ENCODE results near the gene HDAC11.
"Not testable (repeated sequence)": the region's sequence is repeated elsewhere in the genome, so short reads cannot be mapped to it uniquely, and the experiment has no call there.

Gene HDAC11

DNA sequence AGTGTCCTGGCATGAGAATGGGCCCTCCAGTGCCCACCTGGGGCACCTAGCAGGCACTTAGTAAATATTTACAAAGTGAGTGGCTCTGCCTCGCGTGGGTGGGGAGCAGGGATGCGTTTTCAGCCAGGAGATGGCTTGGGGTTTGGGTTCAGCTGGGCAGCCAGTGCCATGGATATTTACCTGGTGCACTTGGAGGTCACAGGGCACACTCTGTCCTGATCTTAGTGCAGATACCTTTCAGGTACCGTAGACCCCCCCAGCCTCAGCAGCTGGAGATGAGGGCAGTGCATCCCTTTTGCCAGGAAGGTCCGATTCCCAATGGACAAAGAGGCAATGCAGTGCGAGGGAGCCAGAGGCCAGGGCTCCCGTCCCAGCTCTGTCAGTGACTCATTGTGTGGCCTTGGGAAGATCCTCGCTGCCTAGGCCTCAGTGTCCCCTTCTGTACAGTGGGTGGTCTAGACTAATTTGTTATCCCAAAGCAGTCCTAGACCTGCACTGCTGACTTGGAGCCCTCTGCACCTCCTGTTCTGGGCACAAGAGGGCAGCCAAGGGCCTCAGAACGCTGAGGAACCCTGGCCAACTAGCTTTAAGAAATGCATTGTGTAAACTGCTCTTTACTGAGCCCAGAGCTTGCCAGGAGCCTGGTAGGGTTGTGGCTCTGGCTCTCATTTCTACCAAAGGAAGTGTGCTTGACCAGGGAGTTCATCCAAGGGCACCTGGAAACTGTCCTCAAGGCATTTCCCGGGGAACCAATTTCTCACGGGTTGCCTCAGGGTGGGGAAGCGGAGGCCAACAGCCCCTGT, 16.0 kb downstream of the HDAC11 start:
- Histone ChIP-seq H3K36me3 (ENCODE audit: insufficient read depth, low read length) (no peaks in the 10 kb centered on the region), H3K4me3 (ENCODE audit: low read depth in 1 of 2, low read length in 2 of 2) (no peak overlapping the region), H3K27ac (ENCODE audit: low read depth, low read length) (no peak overlapping the region), H3K4me1 (ENCODE audit: insufficient read depth, low read length) (peaks cover 13% of the 10 kb centered on the region), H3K27me3 (ENCODE audit: control insufficient read depth in 1 of 2, insufficient read depth in 2 of 2, low read length in 2 of 2) (no peaks in the 10 kb centered on the region), H3K9me3 (ENCODE audit: low read length) (no peaks in the 10 kb centered on the region), H3K9ac (ENCODE audit: low read length) (no peak overlapping the region)

DNA sequence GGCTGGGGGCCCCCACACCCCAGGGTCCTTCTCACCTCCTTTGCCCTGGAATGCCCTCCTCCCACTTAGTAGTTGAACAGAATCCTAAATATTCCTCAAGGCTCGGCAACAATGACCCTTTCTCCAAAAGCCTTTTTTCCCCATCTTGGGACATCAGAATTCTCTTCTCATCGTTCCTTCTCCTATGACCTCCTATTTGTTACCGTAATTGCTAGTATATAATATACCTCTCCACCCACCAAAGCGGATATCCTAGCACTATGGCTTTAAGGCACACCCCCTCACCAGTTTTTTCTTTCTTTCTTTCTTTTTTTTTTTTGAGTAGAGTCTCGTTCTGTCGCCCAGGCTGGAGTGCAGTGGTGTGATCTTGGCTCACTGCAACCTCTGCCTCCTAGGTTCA, 16.8 kb downstream of the HDAC11 start:
- Histone ChIP-seq H3K9ac (ENCODE audit: low read length) (no peak overlapping the region), H3K27me3 (ENCODE audit: control insufficient read depth in 1 of 2, insufficient read depth in 2 of 2, low read length in 2 of 2) (no peaks in the 10 kb centered on the region), H3K27ac (ENCODE audit: low read depth, low read length) (no peak overlapping the region), H3K36me3 (ENCODE audit: insufficient read depth, low read length) (no peaks in the 10 kb centered on the region), H3K9me3 (ENCODE audit: low read length) (no peaks in the 10 kb centered on the region), H3K4me3 (ENCODE audit: low read depth in 1 of 2, low read length in 2 of 2) (no peak overlapping the region), H3K4me1 (ENCODE audit: insufficient read depth, low read length) (peaks cover 13% of the 10 kb centered on the region)

DNA sequence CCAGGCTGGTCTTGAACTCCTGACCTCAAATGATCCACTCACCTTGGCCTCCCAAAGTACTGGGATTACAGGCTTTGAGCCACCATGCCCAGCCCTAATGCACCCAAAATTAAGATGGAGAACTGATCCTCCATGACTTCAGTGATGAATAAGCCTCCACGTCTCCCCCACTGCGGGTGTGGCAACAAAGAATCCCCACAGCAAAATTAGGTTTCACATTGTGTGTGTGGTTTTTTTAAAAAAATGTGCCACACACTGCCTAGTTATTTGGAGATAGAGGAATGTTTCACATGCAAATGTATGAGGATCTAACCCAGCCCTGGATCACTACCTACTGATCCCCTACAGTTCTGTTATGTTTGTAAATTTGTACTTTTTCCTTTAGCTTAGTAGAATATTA, 17.3 kb downstream of the HDAC11 start:
- peaks cover 13% of the 10 kb centered on the region for H3K4me1 ChIP-seq (ENCODE audit: insufficient read depth, low read length)
- no peak overlapping the region for H3K27ac ChIP-seq (ENCODE audit: low read depth, low read length)
- H3K27me3 ChIP-seq (ENCODE audit: control insufficient read depth in 1 of 2, insufficient read depth in 2 of 2, low read length in 2 of 2), result no peaks in the 10 kb centered on the region
- H3K36me3 ChIP-seq (ENCODE audit: insufficient read depth, low read length), result no peaks in the 10 kb centered on the region
- no peak overlapping the region for H3K9ac ChIP-seq (ENCODE audit: low read length)
- H3K4me3 ChIP-seq (ENCODE audit: low read depth in 1 of 2, low read length in 2 of 2), result no peak overlapping the region
- H3K9me3 ChIP-seq (ENCODE audit: low read length), result no peaks in the 10 kb centered on the region

DNA sequence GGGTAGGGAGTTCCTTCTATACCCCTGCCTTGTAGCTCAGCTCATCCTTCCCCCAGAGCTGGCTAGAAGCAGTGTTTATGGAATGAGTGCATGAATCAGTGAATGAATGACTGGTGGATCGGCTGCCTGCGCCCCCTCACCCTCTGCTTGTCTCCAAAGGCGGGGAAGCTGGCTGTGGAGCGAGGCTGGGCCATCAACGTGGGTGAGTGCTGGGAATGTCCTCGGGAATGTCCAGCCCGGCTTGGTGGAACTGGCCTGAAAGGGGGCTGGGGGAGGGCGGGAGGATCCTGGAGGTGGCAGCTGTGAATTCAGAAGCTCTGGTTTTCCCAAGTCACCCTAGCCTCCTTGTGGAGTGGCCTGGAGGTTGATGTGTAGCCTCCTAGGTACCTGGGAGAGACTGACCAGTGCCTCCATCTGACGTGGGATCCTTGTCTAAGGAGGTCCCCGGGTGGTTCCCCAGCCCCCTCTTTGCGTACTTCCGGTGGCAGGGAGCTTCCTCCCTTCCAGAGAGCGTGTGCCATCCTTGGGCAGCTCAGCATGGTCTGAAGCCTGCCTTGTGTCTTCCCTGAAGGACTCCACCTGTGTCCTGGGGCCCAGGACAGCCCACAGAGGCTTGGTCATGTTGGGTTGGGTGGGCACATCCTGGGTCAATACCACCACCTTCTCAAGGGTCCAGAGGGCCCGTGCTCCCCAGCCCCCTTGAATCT, 18.4 kb downstream of the HDAC11 start:
- Histone ChIP-seq H3K27ac (ENCODE audit: low read depth, low read length) (no peak overlapping the region), H3K4me1 (ENCODE audit: insufficient read depth, low read length) (peaks cover 13% of the 10 kb centered on the region), H3K27me3 (ENCODE audit: control insufficient read depth in 1 of 2, insufficient read depth in 2 of 2, low read length in 2 of 2) (no peaks in the 10 kb centered on the region), H3K9ac (ENCODE audit: low read length) (no peak overlapping the region), H3K36me3 (ENCODE audit: insufficient read depth, low read length) (no peaks in the 10 kb centered on the region), H3K4me3 (ENCODE audit: low read depth in 1 of 2, low read length in 2 of 2) (no peak overlapping the region), H3K9me3 (ENCODE audit: low read length) (no peaks in the 10 kb centered on the region)

DNA sequence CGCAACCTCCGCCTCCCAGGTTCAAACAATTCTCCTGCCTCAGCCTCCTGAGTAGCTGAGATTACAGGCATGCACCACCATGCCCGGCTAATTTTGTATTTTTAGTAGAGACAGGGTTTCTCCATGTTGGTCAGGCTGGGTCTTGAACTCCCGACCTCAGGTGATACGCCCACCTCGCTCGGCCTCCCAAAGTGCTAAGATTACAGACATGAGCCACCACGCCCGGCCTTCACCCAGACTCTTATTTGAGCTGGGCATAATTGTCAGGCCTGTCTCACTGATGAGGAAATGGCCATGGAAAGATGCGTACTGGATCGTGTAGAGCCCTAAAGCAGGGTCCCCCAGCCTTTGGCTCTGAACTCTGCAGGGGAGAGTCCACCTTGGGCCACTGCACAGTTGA, 19.1 kb downstream of the HDAC11 start:
- H3K27ac ChIP-seq (ENCODE audit: low read depth, low read length); H3K9ac ChIP-seq (ENCODE audit: low read length); H3K9me3 ChIP-seq (ENCODE audit: low read length); H3K27me3 ChIP-seq (ENCODE audit: control insufficient read depth in 1 of 2, insufficient read depth in 2 of 2, low read length in 2 of 2); H3K4me3 ChIP-seq (ENCODE audit: low read depth in 1 of 2, low read length in 2 of 2); H3K36me3 ChIP-seq (ENCODE audit: insufficient read depth, low read length): not testable (repeated sequence)
- H3K4me1 ChIP-seq (ENCODE audit: insufficient read depth, low read length), result peaks cover 13% of the 10 kb centered on the region

DNA sequence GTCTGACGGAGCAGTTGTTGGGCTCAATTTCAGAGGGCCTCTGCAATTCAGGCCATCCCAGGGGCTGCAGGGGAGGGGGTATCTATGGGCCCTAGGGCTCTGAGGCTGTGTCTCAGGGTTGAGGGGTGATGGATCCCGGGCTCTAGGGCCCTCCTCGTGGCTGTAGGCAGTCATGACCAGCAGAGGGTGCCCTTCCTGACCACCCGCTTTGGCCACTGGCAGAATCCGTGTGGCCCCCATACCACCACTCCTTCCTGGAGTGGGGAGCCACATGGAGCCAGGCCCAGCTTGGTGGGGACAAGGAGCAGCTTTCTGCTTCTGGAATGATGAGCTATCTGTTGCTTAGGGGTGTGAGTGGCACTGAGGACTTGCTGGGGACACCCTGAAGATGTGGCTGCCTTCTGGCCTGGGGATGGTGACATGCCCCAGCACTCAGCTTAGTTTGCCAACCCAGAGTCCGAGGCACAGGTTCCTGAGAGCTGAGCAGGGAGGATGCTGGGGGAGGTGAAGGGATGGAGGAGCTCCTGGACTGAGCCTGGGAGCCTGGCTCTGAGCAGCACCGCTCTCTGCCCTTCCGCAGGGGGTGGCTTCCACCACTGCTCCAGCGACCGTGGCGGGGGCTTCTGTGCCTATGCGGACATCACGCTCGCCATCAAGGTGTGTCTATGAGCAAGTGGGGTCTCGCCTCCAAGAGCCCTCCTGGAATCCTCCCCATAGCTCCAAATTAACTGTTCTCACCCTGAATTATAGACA, 20.2 kb downstream of the HDAC11 start:
- no peak overlapping the region for H3K27ac ChIP-seq (ENCODE audit: low read depth, low read length)
- no peak overlapping the region for H3K9ac ChIP-seq (ENCODE audit: low read length)
- H3K36me3 ChIP-seq (ENCODE audit: insufficient read depth, low read length), result no peaks in the 10 kb centered on the region
- H3K27me3 ChIP-seq (ENCODE audit: control insufficient read depth in 1 of 2, insufficient read depth in 2 of 2, low read length in 2 of 2), result no peaks in the 10 kb centered on the region
- H3K9me3 ChIP-seq (ENCODE audit: low read length), result no peaks in the 10 kb centered on the region
- no peak overlapping the region for H3K4me3 ChIP-seq (ENCODE audit: low read depth in 1 of 2, low read length in 2 of 2)
- peaks cover 13% of the 10 kb centered on the region for H3K4me1 ChIP-seq (ENCODE audit: insufficient read depth, low read length)

DNA sequence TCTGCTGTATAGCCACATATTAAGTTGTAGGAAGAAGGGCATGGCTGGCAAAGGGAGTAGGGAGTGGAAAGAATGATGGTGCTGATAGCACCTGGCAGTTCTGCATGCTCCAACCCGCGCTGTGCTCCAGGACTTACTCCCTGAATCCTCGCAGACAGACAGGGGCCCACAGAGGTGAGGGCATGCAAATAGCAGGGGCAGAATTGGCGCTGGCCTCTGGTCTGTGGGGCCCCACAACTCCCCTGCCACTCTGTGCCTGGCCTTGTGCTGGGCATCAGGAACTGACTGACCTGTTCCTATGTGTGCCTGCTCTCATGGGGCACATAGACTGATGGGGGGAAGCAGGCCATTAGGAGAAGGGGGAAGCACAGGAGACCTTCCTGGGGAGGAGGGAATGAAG, 20.9 kb downstream of the HDAC11 start:
- Histone ChIP-seq H3K4me1 (ENCODE audit: insufficient read depth, low read length) (peaks cover 10% of the 10 kb centered on the region), H3K4me3 (ENCODE audit: low read depth in 1 of 2, low read length in 2 of 2) (no peak overlapping the region), H3K9me3 (ENCODE audit: low read length) (no peaks in the 10 kb centered on the region), H3K9ac (ENCODE audit: low read length) (no peak overlapping the region), H3K36me3 (ENCODE audit: insufficient read depth, low read length) (no peaks in the 10 kb centered on the region), H3K27me3 (ENCODE audit: control insufficient read depth in 1 of 2, insufficient read depth in 2 of 2, low read length in 2 of 2) (no peaks in the 10 kb centered on the region), H3K27ac (ENCODE audit: low read depth, low read length) (no peak overlapping the region)

DNA sequence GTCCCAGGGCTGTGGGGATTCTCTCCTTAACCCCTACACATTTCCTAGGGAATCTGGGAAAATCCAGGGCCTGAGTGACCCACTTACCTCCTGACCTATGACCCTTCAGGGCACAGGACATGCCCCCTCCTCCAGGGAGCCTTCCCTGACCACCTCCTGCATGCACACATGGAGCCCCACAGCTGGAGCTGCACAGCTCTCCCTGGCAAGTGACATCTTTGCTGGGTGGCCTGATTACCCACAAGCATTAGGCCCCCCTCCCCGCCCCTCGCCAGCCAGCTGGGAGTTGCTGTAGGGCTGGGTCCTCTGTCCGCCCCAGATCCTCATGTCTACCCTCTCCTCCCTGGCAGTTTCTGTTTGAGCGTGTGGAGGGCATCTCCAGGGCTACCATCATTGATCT, 21.4 kb downstream of the HDAC11 start:
- Histone ChIP-seq H3K9me3 (ENCODE audit: low read length) (no peaks in the 10 kb centered on the region), H3K27ac (ENCODE audit: low read depth, low read length) (no peak overlapping the region), H3K4me3 (ENCODE audit: low read depth in 1 of 2, low read length in 2 of 2) (no peak overlapping the region), H3K36me3 (ENCODE audit: insufficient read depth, low read length) (no peaks in the 10 kb centered on the region), H3K4me1 (ENCODE audit: insufficient read depth, low read length) (peaks cover 6% of the 10 kb centered on the region), H3K9ac (ENCODE audit: low read length) (no peak overlapping the region), H3K27me3 (ENCODE audit: control insufficient read depth in 1 of 2, insufficient read depth in 2 of 2, low read length in 2 of 2) (no peaks in the 10 kb centered on the region)

DNA sequence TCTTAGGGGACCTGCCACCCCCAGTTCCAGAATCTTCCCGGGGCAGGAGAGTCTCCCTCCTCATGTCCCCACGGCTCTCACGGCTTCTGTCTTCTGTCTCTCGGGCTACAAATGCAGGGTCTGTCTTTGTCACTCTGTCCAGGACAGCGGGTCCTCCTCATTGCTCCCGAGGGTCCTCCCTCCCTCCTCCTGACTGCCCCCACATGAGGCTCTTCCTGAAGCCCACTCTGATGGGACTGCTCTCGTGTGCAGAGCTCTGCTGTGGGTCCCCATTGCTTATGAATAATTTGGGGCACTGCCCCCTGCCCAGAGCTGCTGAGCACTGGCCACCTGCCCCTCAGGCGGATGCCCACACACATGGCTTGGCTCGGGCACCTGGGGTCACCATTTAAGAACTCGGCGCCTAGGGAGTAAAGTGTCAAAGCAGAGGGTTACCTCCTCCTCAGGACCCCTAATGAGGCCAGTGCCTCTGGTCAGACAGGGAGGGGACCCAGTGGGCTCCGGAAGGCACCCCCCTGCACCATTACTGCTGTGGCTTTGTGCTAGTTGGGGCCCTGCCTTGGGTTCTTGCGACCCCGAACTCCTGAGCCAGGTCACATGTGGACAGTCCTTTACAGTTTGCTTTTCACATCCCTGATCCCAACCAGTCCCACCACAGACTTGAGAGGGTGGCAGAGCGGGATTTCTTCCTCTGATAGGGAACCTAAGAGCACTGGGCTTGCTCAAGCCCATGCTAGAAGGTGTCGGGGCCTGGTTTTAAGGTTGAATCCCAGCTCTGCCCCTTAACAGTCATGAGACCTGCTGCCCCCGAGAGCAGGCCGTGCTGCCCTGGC, 22.1 kb downstream of the HDAC11 start:
- Histone ChIP-seq H3K4me1 (ENCODE audit: insufficient read depth, low read length) (no peaks in the 10 kb centered on the region), H3K9ac (ENCODE audit: low read length) (no peak overlapping the region)

DNA sequence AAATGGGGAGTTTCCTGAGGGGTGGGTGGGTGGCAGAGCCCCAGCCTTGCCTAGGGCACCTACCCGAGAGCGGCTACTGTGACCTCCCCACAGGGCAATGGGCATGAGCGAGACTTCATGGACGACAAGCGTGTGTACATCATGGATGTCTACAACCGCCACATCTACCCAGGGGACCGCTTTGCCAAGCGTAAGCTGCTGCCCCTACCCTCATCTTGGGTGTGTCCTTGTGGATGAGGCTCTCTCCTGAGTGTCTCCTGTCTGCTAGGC, 22.6 kb downstream of the HDAC11 start:
- Histone ChIP-seq H3K9me3 (ENCODE audit: low read length) (no peaks in the 10 kb centered on the region), H3K4me1 (ENCODE audit: insufficient read depth, low read length) (peaks cover 5% of the 10 kb centered on the region), H3K4me3 (ENCODE audit: low read depth in 1 of 2, low read length in 2 of 2) (no peak overlapping the region), H3K9ac (ENCODE audit: low read length) (no peak overlapping the region), H3K27ac (ENCODE audit: low read depth, low read length) (no peak overlapping the region), H3K27me3 (ENCODE audit: control insufficient read depth in 1 of 2, insufficient read depth in 2 of 2, low read length in 2 of 2) (no peaks in the 10 kb centered on the region), H3K36me3 (ENCODE audit: insufficient read depth, low read length) (no peaks in the 10 kb centered on the region)

More for the DNA sequence above, 22.1 kb downstream of the HDAC11 start:
- Histone ChIP-seq H3K9me3 (ENCODE audit: low read length) (no peaks in the 10 kb centered on the region), H3K27ac (ENCODE audit: low read depth, low read length) (no peak overlapping the region), H3K27me3 (ENCODE audit: control insufficient read depth in 1 of 2, insufficient read depth in 2 of 2, low read length in 2 of 2) (no peaks in the 10 kb centered on the region), H3K36me3 (ENCODE audit: insufficient read depth, low read length) (no peaks in the 10 kb centered on the region), H3K4me3 (ENCODE audit: low read depth in 1 of 2, low read length in 2 of 2) (no peak overlapping the region)

DNA sequence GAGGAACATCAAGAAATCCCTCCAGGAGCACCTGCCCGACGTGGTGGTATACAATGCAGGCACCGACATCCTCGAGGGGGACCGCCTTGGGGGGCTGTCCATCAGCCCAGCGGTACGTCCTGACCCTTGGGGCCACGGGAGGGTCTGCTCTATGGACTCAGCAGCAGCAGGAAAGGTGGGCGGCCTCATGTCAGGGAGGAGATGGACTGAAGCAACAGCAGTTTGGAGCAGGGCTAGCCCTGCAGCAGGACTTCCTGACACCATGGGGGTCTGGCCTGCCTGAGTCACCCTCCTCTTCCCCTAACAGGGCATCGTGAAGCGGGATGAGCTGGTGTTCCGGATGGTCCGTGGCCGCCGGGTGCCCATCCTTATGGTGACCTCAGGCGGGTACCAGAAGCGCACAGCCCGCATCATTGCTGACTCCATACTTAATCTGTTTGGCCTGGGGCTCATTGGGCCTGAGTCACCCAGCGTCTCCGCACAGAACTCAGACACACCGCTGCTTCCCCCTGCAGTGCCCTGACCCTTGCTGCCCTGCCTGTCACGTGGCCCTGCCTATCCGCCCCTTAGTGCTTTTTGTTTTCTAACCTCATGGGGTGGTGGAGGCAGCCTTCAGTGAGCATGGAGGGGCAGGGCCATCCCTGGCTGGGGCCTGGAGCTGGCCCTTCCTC, 24.2 kb downstream of the HDAC11 start:
- no peak overlapping the region for H3K27ac ChIP-seq (ENCODE audit: low read depth, low read length)
- H3K36me3 ChIP-seq (ENCODE audit: insufficient read depth, low read length), result no peaks in the 10 kb centered on the region
- no peaks in the 10 kb centered on the region for H3K9me3 ChIP-seq (ENCODE audit: low read length)

More for the DNA sequence above, 24.2 kb downstream of the HDAC11 start:
- no peaks in the 10 kb centered on the region for H3K27me3 ChIP-seq (ENCODE audit: control insufficient read depth in 1 of 2, insufficient read depth in 2 of 2, low read length in 2 of 2)
- no peak overlapping the region for H3K9ac ChIP-seq (ENCODE audit: low read length)
- H3K4me1 ChIP-seq (ENCODE audit: insufficient read depth, low read length), result peaks cover 12% of the 10 kb centered on the region
- no peak overlapping the region for H3K4me3 ChIP-seq (ENCODE audit: low read depth in 1 of 2, low read length in 2 of 2)
